GM19452 (cell line): Measurements from ENCODE around the gene TOP2B.

Source experiments
- ATAC-seq: cut with Tn5 transposase; IDR thresholded peaks from one replicate; pipeline ENCODE4 v1.9.1; 2021; ENCODE audit not compliant: unreplicated experiment

The TOP2B gene

GRCh38 chr3:25585361-25586166 lies 79.1 kb downstream of the TOP2B start:
- ATAC-seq = no peak

- no peak for ATAC-seq
These were observed 80.5 kb downstream of the TOP2B start for GRCh38 chr3:25584011-25584789.

- no peak for ATAC-seq
These were observed 81.4 kb downstream of the TOP2B start for GRCh38 chr3:25583343-25583742.

GRCh38 chr3:25582242-25582641 lies 82.5 kb downstream of the TOP2B start:
- ATAC-seq = no peak

GRCh38 chr3:25581823-25582222 lies 82.9 kb downstream of the TOP2B start:
- ATAC-seq = no peak

- ATAC-seq = no peak
These were observed 83.4 kb downstream of the TOP2B start for GRCh38 chr3:25581335-25581734.

GRCh38 chr3:25580534-25580933 lies 84.2 kb downstream of the TOP2B start:
- no peak for ATAC-seq

- ATAC-seq = no peak
These were observed 86.6 kb downstream of the TOP2B start for GRCh38 chr3:25578059-25578458.

- no peak for ATAC-seq
These were observed 87.8 kb downstream of the TOP2B start for GRCh38 chr3:25576831-25577454.

GRCh38 chr3:25576146-25576545 lies 88.6 kb downstream of the TOP2B start:
- ATAC-seq = no peak

- ATAC-seq = no peak
These were observed 89.7 kb downstream of the TOP2B start for GRCh38 chr3:25575001-25575400.

GRCh38 chr3:25574172-25574765 lies 90.4 kb downstream of the TOP2B start:
- ATAC-seq = no peak

- ATAC-seq = no peak
These were observed 91.1 kb downstream of the TOP2B start for GRCh38 chr3:25573386-25574171.

- no peak for ATAC-seq
These were observed 91.8 kb downstream of the TOP2B start for GRCh38 chr3:25572919-25573385.

- no peak for ATAC-seq
These were observed 92.4 kb downstream of the TOP2B start for GRCh38 chr3:25572336-25572735.

GRCh38 chr3:25571285-25571684 lies 93.4 kb downstream of the TOP2B start:
- ATAC-seq = no peak

GRCh38 chr3:25568525-25569078 lies 96.1 kb downstream of the TOP2B start:
- no peak for ATAC-seq

GRCh38 chr3:25567806-25568524 lies 96.7 kb downstream of the TOP2B start:
- no peak for ATAC-seq

- ATAC-seq = no peak
These were observed 97.3 kb downstream of the TOP2B start for GRCh38 chr3:25567388-25567787.
